ENCODE results near the gene KDM2B. TPM values are rescaled to one million over a fixed set of nuclear protein-coding genes. Genes with fewer than 3 reads are reported as not detected.
"Not testable (repeated sequence)": the region's sequence is repeated elsewhere in the genome, so short reads cannot be mapped to it uniquely, and the experiment has no call there.

Gene KDM2B
- total RNA-seq, 2 donors from 2014 or later: 14.1 to 17.3 TPM

- ATAC-seq; DNase-seq; intact Hi-C loops (cut with DNase I, micrococcal nuclease): not testable (repeated sequence)
Measured at GRCh38 chr12:121384891-121385290, 195.9 kb downstream of the KDM2B start.

- ATAC-seq: peak; percentile 65
- intact Hi-C loops (cut with DNase I, micrococcal nuclease): no loop called here
- no peak for DNase-seq
Measured at GRCh38 chr12:121383601-121384021, 197.2 kb downstream of the KDM2B start.

GRCh38 chr12:121379945-121380344 lies 200.9 kb downstream of the KDM2B start:
- intact Hi-C loops (cut with DNase I, micrococcal nuclease): no loop called here
- DNase-seq: no peak
- no peak for ATAC-seq

Small RNAs within 50 kb of the gene (microRNA-seq; reads per million reads assigned to microRNA genes)
- 0 reads per million in 2 donors for gene MIR7107

Other genes with a start within 250 kb of the KDM2B start
- gene ANAPC5, start 228.6 kb downstream of the KDM2B start, total RNA-seq: 10 to 100 TPM; 86.5 to 87.7 TPM
- 10 to 100 TPM; 36.7 to 46.1 TPM for gene RNF34, start 180.9 kb downstream of the KDM2B start, total RNA-seq
- 10 to 100 TPM; 13.7 to 15.5 TPM for gene ORAI1, start 45.5 kb upstream of the KDM2B start, total RNA-seq
- not detected for gene MORN3, start 88.6 kb upstream of the KDM2B start, total RNA-seq
- 1 to 10 TPM; 4.7 to 5.8 TPM for gene TMEM120B, start 131.7 kb upstream of the KDM2B start, total RNA-seq
- gene RHOF, start 212.7 kb upstream of the KDM2B start, total RNA-seq: 100 to 1,000 TPM in 1 of 2 donors, 10 to 100 TPM in 1; 60.3 to 148 TPM
- 10 to 100 TPM; 24.6 to 27.5 TPM for gene SETD1B, start 223.0 kb upstream of the KDM2B start, total RNA-seq